HepG2 (cell line): Measurements from ENCODE around the gene CUL4A.

Experiments
- ATF7 ChIP-seq, 2 experiments: fragments of 450-650 bp in 1 of 2; sonication (generic) in 1 of 2; formaldehyde crosslinking in 1 of 2; IDR thresholded peaks; 2 replicates each; pipeline versions ENCODE4 v1.4.0 to v1.6.1; 2016 to 2020; ENCODE audit warnings: antibody characterized with exemption in 1 of 2, mild to moderate bottlenecking in 1 of 2, missing genetic modification reagents in 1 of 2
- EP300 ChIP-seq, 3 experiments: sonication (generic) in 1 of 3; formaldehyde crosslinking in 1 of 3; IDR thresholded peaks; 2 replicates each; pipeline versions ENCODE4 v1.5.1 to v1.6.1; 2011 to 2020; ENCODE audit warnings: low read depth in 2 of 3, low read length in 2 of 3, borderline replicate concordance in 1 of 3, improper control_type of control experiment in 1 of 3, mild to moderate bottlenecking in 1 of 3, missing genetic modification reagents in 1 of 3, moderate library complexity in 1 of 3
- MAX ChIP-seq: IDR thresholded peaks from 2 replicates; pipeline ENCODE4 v1.6.1; 2012; ENCODE audit warnings: inconsistent platforms
- SMYD3 ChIP-seq: sonication (generic); formaldehyde crosslinking; IDR thresholded peaks from 2 replicates; pipeline ENCODE4 v1.8.1; 2023; ENCODE audit warnings: mild to moderate bottlenecking, missing genetic modification reagents
- STAT5B ChIP-seq: sonication (generic); formaldehyde crosslinking; IDR thresholded peaks from 2 replicates; pipeline ENCODE4 v1.4.0; 2020; ENCODE audit warnings: missing genetic modification reagents
- SUZ12 ChIP-seq: fragments of 150-350 bp; IDR thresholded peaks from 2 replicates; pipeline ENCODE4 v1.6.1; 2014; ENCODE audit warnings: low read depth, low read length

- TF ChIP-seq SUZ12 = no peak
- TF ChIP-seq EP300 (IDR thresholded peaks at IDR 0.05; ENCODE audit: low read depth in 2 of 2, low read length in 2 of 2) = no peak
- TF ChIP-seq EP300 (CRISPR knock-in tag; IDR thresholded peaks at IDR 0.05; ENCODE audit: borderline replicate concordance) = no peak
- TF ChIP-seq MAX = no peak
- no peak for TF ChIP-seq ATF7 (IDR thresholded peaks at IDR 0.05)
- no peak for TF ChIP-seq ATF7 (CRISPR knock-in tag; IDR thresholded peaks at IDR 0.05)
- no peak for TF ChIP-seq SMYD3 (CRISPR knock-in tag)
- no peak for TF ChIP-seq STAT5B
These were observed 5.1 kb upstream of the CUL4A start for GRCh38 chr13:113204378-113204734.
